GM04504 (cell line): ENCODE data around the gene PRDM7.
"Not testable (repeated sequence)": the region's sequence is repeated elsewhere in the genome, so short reads cannot be mapped to it uniquely, and the experiment has no call there.

Experiments used
- DNase-seq: peaks from one replicate; pipeline ENCODE4 v3.0.0-alpha.2; 2012; ENCODE audit warnings: low read depth

Gene PRDM7

GRCh38 chr16:90012991-90013745, 64.0 kb downstream of the PRDM7 start:
- no peak for DNase-seq

DNA sequence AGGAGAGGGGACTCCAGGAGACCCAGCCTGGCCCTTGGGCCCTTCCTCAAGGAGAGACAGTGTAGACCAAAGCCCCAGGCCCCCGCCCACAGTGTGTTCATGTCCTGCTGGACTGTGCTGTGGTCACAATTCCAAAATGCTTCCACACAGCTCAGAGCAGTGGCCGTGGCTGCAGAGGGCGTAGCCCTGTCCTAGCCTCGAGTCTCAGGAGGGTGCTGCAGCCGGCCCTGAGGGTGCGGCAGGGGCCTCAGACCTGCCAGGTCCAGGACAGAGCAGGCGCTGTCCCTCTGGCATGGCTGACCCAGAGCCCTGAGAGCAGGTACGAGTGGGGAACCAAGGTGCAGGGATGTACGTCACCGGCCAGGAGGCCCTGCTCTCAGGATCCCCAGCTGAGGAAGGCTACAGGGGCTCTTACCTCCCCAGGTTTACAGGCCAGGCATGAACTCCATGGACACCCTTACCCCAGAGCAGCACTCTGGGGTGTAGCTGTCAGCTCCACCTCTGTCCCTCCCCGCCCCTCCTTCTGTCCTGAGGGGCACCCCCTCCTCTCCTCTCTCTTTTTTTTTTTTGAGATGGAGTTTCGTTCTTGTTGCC, 65.1 kb downstream of the PRDM7 start:
- no peak for DNase-seq

- DNase-seq = no peak
Observed at GRCh38 chr16:90011508-90011819, 65.7 kb downstream of the PRDM7 start.

- no peak for DNase-seq
Observed at GRCh38 chr16:90010676-90011507, 66.2 kb downstream of the PRDM7 start.

- DNase-seq = no peak
Observed at GRCh38 chr16:90009172-90009899, 67.8 kb downstream of the PRDM7 start.

GRCh38 chr16:90008708-90009145, 68.4 kb downstream of the PRDM7 start:
- DNase-seq = no peak

GRCh38 chr16:90007635-90008234, 69.4 kb downstream of the PRDM7 start:
- DNase-seq = not testable (repeated sequence)

DNA sequence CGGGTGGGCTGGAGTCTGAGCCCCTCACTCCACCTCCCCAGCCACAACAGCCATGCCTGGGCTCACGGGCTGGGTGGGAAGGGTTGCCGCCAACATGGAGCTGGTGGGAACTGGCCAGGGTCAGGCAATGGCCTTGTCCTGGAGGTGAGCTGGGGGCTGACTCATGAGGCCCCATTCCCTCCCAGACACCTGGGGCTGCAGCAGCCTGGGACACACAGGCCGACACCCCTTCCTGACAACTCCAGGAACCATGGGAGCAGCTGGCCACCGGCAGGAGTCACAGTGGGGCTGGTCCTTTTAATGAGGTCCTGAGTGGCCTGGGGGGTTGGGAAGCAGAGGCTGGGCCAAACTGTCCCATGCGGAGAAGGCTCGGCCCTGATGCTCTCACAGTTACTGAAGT, 70.1 kb downstream of the PRDM7 start:
- no peak for DNase-seq
